ENCODE results near the gene SMC5.

Gene SMC5

DNA sequence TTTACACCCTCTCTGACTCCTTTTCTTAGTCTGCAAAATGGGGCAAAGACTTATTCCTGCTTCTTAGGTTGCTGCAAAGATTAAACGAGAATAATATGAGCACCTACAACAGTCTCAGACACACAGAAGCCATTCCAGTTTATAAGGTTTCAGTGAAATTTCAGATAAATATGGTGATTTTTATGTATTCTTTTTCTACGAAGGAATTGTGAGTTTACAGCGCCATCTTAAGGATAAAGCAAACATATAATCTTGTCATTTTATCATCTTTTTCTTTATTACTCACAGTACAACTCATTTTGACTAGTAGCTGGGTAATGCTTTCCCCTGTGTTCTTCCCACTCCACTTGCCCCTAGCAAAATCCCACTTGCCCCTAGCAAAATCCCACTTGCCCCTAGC lies 29.2 kb upstream of the SMC5 start:
- TF ChIP-seq TEAD4 (IDR thresholded peaks at IDR 0.05) (no peak), RAD21 (IDR thresholded peaks at IDR 0.05; ENCODE audit: low read depth) (peak; percentile 49)

DNA sequence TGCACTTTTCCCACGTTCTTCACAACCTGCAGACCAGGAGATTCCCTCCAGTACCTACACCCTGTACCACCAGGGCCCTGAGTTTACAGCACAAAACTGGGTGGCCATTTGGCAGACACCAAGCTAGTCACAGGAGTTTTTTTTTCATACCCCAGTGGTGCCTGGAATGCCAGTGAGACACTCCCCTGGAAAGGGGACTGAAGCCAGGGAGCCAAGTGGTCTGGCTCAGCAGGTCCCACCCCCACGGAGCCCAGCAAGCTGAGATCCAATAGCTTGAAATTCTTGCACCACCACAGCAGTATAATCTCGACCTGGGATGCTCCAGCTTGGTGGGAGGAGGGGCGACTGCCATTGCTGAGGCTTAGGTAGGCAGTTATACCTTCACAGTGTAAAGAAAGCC lies 26.3 kb upstream of the SMC5 start:
- TF ChIP-seq NFIC (IDR thresholded peaks at IDR 0.05) (no peak), EGR1 (IDR thresholded peaks at IDR 0.05) (no peak), EP300 (IDR thresholded peaks at IDR 0.05; ENCODE audit: borderline replicate concordance) (no peak), ZBTB7A (IDR thresholded peaks at IDR 0.05; ENCODE audit: low read depth) (no peak)
- TF ChIP-seq, protein P1, sequence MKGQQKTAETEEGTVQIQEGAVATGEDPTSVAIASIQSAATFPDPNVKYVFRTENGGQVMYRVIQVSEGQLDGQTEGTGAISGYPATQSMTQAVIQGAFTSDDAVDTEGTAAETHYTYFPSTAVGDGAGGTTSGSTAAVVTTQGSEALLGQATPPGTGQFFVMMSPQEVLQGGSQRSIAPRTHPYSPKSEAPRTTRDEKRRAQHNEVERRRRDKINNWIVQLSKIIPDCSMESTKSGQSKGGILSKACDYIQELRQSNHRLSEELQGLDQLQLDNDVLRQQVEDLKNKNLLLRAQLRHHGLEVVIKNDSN (IDR thresholded peaks at IDR 0.05) = no peak
- TF ChIP-seq, protein P2, sequence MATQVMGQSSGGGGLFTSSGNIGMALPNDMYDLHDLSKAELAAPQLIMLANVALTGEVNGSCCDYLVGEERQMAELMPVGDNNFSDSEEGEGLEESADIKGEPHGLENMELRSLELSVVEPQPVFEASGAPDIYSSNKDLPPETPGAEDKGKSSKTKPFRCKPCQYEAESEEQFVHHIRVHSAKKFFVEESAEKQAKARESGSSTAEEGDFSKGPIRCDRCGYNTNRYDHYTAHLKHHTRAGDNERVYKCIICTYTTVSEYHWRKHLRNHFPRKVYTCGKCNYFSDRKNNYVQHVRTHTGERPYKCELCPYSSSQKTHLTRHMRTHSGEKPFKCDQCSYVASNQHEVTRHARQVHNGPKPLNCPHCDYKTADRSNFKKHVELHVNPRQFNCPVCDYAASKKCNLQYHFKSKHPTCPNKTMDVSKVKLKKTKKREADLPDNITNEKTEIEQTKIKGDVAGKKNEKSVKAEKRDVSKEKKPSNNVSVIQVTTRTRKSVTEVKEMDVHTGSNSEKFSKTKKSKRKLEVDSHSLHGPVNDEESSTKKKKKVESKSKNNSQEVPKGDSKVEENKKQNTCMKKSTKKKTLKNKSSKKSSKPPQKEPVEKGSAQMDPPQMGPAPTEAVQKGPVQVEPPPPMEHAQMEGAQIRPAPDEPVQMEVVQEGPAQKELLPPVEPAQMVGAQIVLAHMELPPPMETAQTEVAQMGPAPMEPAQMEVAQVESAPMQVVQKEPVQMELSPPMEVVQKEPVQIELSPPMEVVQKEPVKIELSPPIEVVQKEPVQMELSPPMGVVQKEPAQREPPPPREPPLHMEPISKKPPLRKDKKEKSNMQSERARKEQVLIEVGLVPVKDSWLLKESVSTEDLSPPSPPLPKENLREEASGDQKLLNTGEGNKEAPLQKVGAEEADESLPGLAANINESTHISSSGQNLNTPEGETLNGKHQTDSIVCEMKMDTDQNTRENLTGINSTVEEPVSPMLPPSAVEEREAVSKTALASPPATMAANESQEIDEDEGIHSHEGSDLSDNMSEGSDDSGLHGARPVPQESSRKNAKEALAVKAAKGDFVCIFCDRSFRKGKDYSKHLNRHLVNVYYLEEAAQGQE (IDR thresholded peaks at IDR 0.05; ENCODE audit: low read depth) = no peak

DNA sequence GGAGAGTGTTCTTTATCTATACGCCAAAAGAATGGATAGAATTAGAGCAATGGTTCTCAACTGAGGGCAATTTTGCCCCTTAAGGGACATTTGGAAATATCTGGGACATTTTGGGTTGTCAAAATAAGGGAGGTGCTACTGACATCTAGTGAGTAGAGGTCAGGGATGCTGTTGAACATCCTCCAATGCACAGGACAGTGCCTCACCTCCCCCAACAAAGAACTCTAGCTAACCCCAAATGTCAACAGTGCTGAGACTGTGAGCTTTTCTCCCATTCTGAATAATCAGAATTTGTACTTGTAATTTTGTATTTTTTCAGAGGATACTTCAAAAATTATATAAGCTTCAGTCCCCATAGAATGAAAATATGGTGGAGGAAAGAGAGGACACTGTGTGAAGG lies 8.6 kb upstream of the SMC5 start:
- TF ChIP-seq CEBPB (IDR thresholded peaks at IDR 0.05) = no peak
- TF ChIP-seq CREB1 (IDR thresholded peaks at IDR 0.05; ENCODE audit: low read depth) = no peak
- no peak for TF ChIP-seq NFIC (IDR thresholded peaks at IDR 0.05)
- TF ChIP-seq, protein P3, sequence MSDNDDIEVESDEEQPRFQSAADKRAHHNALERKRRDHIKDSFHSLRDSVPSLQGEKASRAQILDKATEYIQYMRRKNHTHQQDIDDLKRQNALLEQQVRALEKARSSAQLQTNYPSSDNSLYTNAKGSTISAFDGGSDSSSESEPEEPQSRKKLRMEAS (IDR thresholded peaks at IDR 0.05) = no peak
- TF ChIP-seq TCF12 (IDR thresholded peaks at IDR 0.05; ENCODE audit: low read depth) = no peak
- no peak for TF ChIP-seq TEAD4 (IDR thresholded peaks at IDR 0.05)
- TF ChIP-seq EGR1 (IDR thresholded peaks at IDR 0.05) = no peak
- TF ChIP-seq EP300 (IDR thresholded peaks at IDR 0.05; ENCODE audit: borderline replicate concordance) = no peak
- TF ChIP-seq, protein P1 (IDR thresholded peaks at IDR 0.05) = no peak
- TF ChIP-seq ZBTB7A (IDR thresholded peaks at IDR 0.05; ENCODE audit: low read depth) = no peak

DNA sequence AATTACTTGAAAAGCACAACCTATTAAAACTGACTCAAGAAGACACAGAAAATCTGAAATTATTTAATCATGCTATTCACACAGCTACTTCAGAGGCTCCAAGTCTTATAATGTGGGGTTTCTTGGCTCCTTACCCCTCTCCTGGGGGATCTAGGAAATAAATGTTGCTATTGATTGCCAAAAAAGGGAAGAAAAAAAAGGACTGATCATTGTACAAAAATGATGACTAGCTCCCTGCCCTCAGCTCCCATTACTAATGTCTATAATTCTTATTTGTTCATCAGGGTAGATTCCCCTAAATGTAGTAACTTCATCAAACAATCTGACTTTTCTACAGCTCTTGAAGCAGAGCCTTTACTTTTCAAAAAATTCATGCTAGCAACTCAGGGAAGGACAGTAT lies 3.3 kb upstream of the SMC5 start:
- no peak for TF ChIP-seq YY1 (IDR thresholded peaks at IDR 0.05; ENCODE audit: low read depth)
- TF ChIP-seq, protein P2 (IDR thresholded peaks at IDR 0.05; ENCODE audit: low read depth) = no peak
- TF ChIP-seq CREB1 (IDR thresholded peaks at IDR 0.05; ENCODE audit: low read depth) = no peak
- TF ChIP-seq TCF12 (IDR thresholded peaks at IDR 0.05; ENCODE audit: low read depth) = no peak
- TF ChIP-seq TAF1 (IDR thresholded peaks at IDR 0.05; ENCODE audit: low read depth) = no peak
- TF ChIP-seq, protein P3 (IDR thresholded peaks at IDR 0.05) = no peak
- TF ChIP-seq EGR1 (IDR thresholded peaks at IDR 0.05) = no peak

DNA sequence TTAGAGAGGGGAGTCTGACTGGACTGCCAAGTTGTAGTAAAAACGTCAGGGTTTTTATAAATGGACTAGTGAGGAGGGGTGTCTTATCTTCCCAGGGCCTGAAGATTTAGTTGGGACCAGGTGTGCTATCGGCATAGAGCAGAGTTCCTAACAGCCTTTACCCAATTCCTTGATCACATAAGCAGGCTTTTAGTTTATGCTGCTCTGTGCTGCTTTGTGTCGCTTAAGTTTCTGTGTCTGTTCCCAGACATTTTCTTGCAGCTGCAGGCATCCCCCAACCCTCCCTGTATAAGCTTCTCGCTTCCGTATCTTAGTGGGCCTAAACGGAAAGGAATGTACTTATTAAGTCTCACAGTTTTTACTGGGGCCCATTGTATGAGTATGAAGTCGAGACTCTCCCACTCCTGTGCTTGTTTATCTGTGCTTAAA lies 2.6 kb upstream of the SMC5 start:
- TF ChIP-seq TCF12 (IDR thresholded peaks at IDR 0.05; ENCODE audit: low read depth) (no peak), YY1 (IDR thresholded peaks at IDR 0.05; ENCODE audit: low read depth) (no peak), RAD21 (IDR thresholded peaks at IDR 0.05; ENCODE audit: low read depth) (no peak), CEBPB (IDR thresholded peaks at IDR 0.05) (no peak), TEAD4 (IDR thresholded peaks at IDR 0.05) (no peak), FOXM1 (IDR thresholded peaks at IDR 0.05; ENCODE audit: borderline replicate concordance, low read depth) (no peak), ZBTB7A (IDR thresholded peaks at IDR 0.05; ENCODE audit: low read depth) (no peak), EGR1 (IDR thresholded peaks at IDR 0.05) (no peak), CREB1 (IDR thresholded peaks at IDR 0.05; ENCODE audit: low read depth) (no peak)
- TF ChIP-seq, protein P1 (IDR thresholded peaks at IDR 0.05) = no peak
- TF ChIP-seq, protein P2 (IDR thresholded peaks at IDR 0.05; ENCODE audit: low read depth) = no peak

Measured in Ishikawa (cell line).